MG63 (cell line): ENCODE results near the gene GDA. TPM values are rescaled to one million over a fixed set of nuclear protein-coding genes. Genes with fewer than 3 reads are reported as not detected.

Experiments
- DNase-seq: peaks from one replicate; pipeline ENCODE4 v3.0.0-alpha.2; 2020
- H3K27me3 ChIP-seq: fragments of 250-450 bp; sonication (Bioruptor Pico); 2 replicates; pipeline ENCODE4 v1.5.1; 2020; ENCODE audit warnings: mild to moderate bottlenecking, moderate library complexity
- H3K36me3 ChIP-seq: fragments of 250-450 bp; sonication (Bioruptor Pico); 2 replicates; pipeline ENCODE4 v1.5.1; 2020; ENCODE audit warnings: mild to moderate bottlenecking, moderate library complexity
- H3K4me3 ChIP-seq: fragments of 250-450 bp; sonication (Bioruptor Pico); 2 replicates; pipeline ENCODE4 v1.5.1; 2020; ENCODE audit warnings: mild to moderate bottlenecking, moderate library complexity
- H3K9me3 ChIP-seq: fragments of 250-450 bp; sonication (Bioruptor Pico); 2 replicates; pipeline ENCODE4 v1.5.1; 2020; ENCODE audit warnings: mild to moderate bottlenecking, moderate library complexity
- total RNA-seq: library from RNA; depleted of rRNA; stranded (reverse); fragments of >200 nt; shearing (Covaris generic); gene quantifications from 2 replicates; pipeline ENCODE4 v1.2.3, GENCODE V29; 2014; ENCODE audit warnings: low replicate concordance

Gene GDA
- total RNA-seq, 1 experiment from 2014 or later = not detected

GRCh38 chr9:72185561-72185960 is 36.3 kb downstream of the GDA start:
- H3K27me3 ChIP-seq = no peaks in the 10 kb centered on the region
- DNase-seq = no peak
- no peaks in the 10 kb centered on the region for H3K36me3 ChIP-seq
- H3K4me3 ChIP-seq = no peak overlapping the region
- H3K9me3 ChIP-seq = no peaks in the 10 kb centered on the region

DNA sequence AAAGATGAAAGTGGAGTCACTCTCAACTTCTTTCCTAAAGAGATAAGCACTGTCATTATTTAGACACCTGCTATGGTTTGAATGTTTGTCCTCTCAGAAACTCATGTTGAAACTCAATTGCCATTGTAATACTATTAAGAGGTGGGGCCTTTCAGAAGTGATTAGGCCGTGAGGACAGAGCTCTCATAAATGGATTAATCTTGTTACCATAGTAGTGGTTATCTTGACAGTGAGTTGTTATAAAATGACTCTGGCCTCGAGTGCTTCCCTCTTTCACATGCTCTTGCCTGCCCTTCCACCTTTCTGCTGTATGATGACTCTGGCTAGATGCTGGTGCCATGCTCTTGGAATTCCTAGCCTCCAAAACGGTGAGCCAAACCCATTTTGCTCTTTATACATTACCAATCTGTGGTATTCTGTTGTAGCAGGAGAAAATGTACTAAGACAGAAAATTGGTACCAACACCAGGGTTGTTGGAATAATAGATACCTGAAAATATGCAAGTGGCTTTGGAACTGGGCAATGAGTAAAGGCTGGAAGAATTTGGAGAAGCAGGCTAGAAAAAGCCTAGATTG is 38.0 kb downstream of the GDA start:
- Histone ChIP-seq H3K27me3 (no peaks in the 10 kb centered on the region), H3K4me3 (no peak overlapping the region), H3K36me3 (no peaks in the 10 kb centered on the region), H3K9me3 (no peaks in the 10 kb centered on the region)
- DNase-seq = no peak

DNA sequence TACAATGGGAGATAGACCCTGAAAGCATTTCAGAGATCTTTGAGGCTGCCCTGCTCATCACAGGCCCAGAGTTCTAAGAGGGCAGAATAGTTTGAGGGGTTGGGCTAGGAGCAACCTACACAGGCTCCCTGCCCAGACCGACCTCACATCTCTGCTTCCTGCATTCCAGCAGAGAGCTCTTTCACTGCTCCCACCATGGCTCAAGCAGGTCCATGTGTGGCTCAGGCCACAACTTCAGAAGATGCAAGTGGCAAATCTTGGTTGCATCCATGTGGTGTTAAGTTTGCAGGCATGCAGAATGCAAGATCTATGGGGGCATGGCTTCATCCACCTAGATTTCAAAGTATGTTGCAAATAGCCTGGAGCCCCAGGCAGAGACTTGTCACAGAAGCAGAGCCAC is 39.0 kb downstream of the GDA start:
- Histone ChIP-seq H3K27me3 (no peaks in the 10 kb centered on the region), H3K36me3 (no peaks in the 10 kb centered on the region), H3K4me3 (no peak overlapping the region), H3K9me3 (no peaks in the 10 kb centered on the region)
- no peak for DNase-seq

DNA sequence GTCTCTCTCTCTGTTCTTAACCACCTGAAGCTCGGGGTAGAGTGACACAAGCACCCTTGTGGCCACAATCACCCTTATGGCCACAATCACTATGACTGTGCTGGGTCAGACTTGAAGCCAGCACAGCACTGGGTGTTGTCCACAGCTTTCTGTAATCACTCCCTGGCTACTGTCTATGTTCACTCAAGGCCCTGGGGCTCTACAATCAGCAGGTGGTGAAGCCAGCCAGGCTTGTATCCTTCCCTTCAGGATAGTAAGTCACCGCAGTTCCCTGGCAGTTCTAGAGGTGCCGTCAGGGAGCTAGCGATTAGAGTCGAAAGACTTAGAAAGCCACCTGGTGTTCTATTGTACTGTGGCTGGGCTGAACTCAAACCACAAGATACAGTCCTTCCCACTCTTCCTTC is 44.2 kb downstream of the GDA start:
- no peak overlapping the region for H3K4me3 ChIP-seq
- no peaks in the 10 kb centered on the region for H3K36me3 ChIP-seq
- H3K9me3 ChIP-seq = no peaks in the 10 kb centered on the region
- DNase-seq = no peak
- no peaks in the 10 kb centered on the region for H3K27me3 ChIP-seq

GRCh38 chr9:72199238-72199637 is 50.0 kb downstream of the GDA start:
- H3K4me3 ChIP-seq = no peak overlapping the region
- H3K27me3 ChIP-seq = no peaks in the 10 kb centered on the region
- no peaks in the 10 kb centered on the region for H3K9me3 ChIP-seq
- no peak for DNase-seq
- no peaks in the 10 kb centered on the region for H3K36me3 ChIP-seq

GRCh38 chr9:72200452-72200851 is 51.2 kb downstream of the GDA start:
- H3K36me3 ChIP-seq = no peaks in the 10 kb centered on the region
- H3K9me3 ChIP-seq = no peaks in the 10 kb centered on the region
- no peaks in the 10 kb centered on the region for H3K27me3 ChIP-seq
- no peak for DNase-seq
- H3K4me3 ChIP-seq = no peak overlapping the region

GRCh38 chr9:72202009-72202408 is 52.8 kb downstream of the GDA start:
- Histone ChIP-seq H3K9me3 (no peaks in the 10 kb centered on the region), H3K4me3 (no peak overlapping the region), H3K36me3 (no peaks in the 10 kb centered on the region), H3K27me3 (no peaks in the 10 kb centered on the region)
- no peak for DNase-seq

- no peaks in the 10 kb centered on the region for H3K9me3 ChIP-seq
- H3K4me3 ChIP-seq = no peak overlapping the region
- DNase-seq = no peak
These were observed 54.1 kb downstream of the GDA start for GRCh38 chr9:72203205-72203803.

GRCh38 chr9:72204062-72204461 is 54.8 kb downstream of the GDA start:
- H3K9me3 ChIP-seq = no peaks in the 10 kb centered on the region
- no peak overlapping the region for H3K4me3 ChIP-seq
- no peak for DNase-seq
- no peaks in the 10 kb centered on the region for H3K36me3 ChIP-seq
- H3K27me3 ChIP-seq = no peaks in the 10 kb centered on the region

More at GRCh38 chr9:72203205-72203803, 54.1 kb downstream of the GDA start:
- Histone ChIP-seq H3K36me3 (no peaks in the 10 kb centered on the region), H3K27me3 (no peaks in the 10 kb centered on the region)

DNA sequence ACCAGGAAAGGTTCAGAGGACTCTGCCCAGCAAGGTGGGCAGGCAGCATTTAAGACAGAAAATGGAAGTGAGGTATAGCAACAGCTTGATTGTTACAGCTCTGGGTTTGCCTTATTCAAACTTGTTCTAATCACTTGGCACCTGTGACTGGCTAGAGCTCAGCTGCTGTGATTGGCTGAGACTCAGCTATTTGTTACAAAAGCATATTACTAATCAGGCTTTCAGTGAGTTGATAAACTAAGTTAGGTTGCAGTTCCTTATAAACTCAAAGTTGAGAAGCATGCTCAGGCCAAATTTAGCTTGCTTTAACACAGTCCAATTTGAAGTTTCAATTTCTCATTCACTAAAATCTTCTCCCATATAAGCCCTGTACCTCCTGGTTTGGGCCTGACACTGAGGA is 56.3 kb downstream of the GDA start:
- DNase-seq = no peak
- no peaks in the 10 kb centered on the region for H3K9me3 ChIP-seq
- H3K4me3 ChIP-seq = no peak overlapping the region
- H3K27me3 ChIP-seq = no peaks in the 10 kb centered on the region
- no peaks in the 10 kb centered on the region for H3K36me3 ChIP-seq

GRCh38 chr9:72207278-72207677 is 58.0 kb downstream of the GDA start:
- Histone ChIP-seq H3K4me3 (no peak overlapping the region), H3K9me3 (no peaks in the 10 kb centered on the region), H3K27me3 (no peaks in the 10 kb centered on the region), H3K36me3 (no peaks in the 10 kb centered on the region)
- no peak for DNase-seq

DNA sequence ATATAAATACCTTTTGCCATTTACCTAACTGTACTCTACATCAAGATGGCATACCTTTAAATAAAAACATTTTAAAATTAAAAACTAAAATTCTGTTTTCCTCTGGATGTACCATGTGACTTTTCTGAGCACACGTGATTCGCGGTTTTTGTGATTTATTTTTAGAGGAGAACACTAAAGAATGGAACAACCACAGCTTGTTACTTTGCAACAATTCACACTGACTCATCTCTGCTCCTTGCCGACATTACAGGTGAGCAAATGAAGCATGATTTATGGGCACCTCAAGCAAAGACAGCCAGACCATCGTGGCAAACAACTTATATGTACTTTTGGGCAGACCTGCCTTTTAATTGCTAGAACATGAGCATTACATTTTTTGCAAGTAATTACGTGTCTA is 61.3 kb downstream of the GDA start:
- no peak for DNase-seq
- Histone ChIP-seq H3K36me3 (no peaks in the 10 kb centered on the region), H3K4me3 (no peak overlapping the region), H3K27me3 (no peaks in the 10 kb centered on the region), H3K9me3 (no peaks in the 10 kb centered on the region)

- Histone ChIP-seq H3K9me3 (no peaks in the 10 kb centered on the region), H3K27me3 (no peaks in the 10 kb centered on the region), H3K36me3 (no peaks in the 10 kb centered on the region), H3K4me3 (no peak overlapping the region)
- DNase-seq = no peak
These were observed 61.8 kb downstream of the GDA start for GRCh38 chr9:72211047-72211446.

DNA sequence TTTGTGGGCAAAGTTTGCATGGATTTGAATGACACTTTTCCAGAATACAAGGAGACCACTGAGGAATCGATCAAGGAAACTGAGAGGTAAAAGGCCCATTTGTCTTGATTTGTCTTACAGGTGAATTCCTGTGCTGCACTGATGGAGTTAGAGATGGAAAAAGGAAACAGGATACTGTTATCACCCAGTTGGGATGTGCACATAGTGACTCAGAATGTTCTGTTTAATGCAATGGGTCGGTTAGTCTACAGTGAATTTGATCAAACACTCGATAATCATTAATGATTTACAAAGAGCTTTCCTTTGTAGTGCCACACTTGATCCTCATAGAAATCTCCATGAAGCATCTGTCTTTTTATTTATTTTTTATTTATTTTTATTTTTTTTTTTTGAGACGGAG is 64.7 kb downstream of the GDA start:
- Histone ChIP-seq H3K36me3 (no peaks in the 10 kb centered on the region), H3K9me3 (no peaks in the 10 kb centered on the region), H3K27me3 (no peaks in the 10 kb centered on the region), H3K4me3 (no peak overlapping the region)
- no peak for DNase-seq

DNA sequence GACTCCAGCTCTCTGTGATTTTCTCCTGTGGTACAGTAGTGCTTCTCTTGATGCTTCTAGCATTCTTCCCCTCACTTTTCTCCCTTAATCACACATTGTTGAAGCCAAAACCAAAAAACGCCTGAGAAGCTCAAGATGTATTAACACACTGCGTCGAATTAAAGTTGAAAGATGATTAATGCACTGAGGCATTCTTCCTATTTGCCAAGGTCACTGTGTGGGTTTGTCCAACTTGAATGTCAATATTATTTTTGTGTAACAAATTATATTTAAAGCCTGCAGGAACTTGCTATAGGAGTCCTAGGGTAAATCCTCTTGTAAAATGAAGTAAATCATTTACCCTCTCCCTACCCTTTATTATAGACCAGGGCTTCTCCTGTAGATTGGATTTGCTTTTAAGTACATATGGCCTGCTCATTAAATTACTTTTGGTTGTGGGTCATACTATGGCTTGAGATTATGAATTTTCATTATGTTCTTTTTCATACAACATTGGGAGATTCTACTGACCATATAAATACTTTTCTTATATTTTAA is 68.1 kb downstream of the GDA start:
- DNase-seq = no peak

DNA sequence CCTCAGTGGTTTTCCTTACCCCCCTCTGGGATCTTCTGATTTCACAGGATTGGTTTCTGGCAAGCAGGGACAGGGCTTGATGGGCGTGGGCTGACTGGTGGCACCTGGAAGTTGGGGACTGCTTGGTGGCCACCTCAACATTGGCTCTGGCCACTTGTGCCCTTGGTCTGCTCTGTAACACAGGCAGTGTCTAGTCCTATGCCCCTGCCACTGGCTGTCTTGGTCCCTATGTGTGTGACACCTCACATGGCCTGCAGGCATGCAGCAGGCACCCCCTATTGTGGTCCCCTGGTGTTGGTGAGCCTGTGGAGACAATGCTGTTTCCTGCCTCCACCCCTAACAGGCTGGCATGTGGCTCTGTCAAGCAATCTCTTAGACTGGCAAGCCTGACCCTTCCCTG is 71.3 kb downstream of the GDA start:
- Histone ChIP-seq H3K36me3 (no peaks in the 10 kb centered on the region), H3K27me3 (no peaks in the 10 kb centered on the region), H3K4me3 (no peak overlapping the region), H3K9me3 (no peaks in the 10 kb centered on the region)
- no peak for DNase-seq

More for the DNA sequence above, 68.1 kb downstream of the GDA start:
- Histone ChIP-seq H3K4me3 (no peak overlapping the region), H3K9me3 (no peaks in the 10 kb centered on the region), H3K27me3 (no peaks in the 10 kb centered on the region), H3K36me3 (no peaks in the 10 kb centered on the region)

- H3K36me3 ChIP-seq = no peaks in the 10 kb centered on the region
- no peaks in the 10 kb centered on the region for H3K9me3 ChIP-seq
- no peak overlapping the region for H3K4me3 ChIP-seq
- DNase-seq = no peak
- no peaks in the 10 kb centered on the region for H3K27me3 ChIP-seq
These were observed 77.0 kb downstream of the GDA start for GRCh38 chr9:72226146-72226812.

GRCh38 chr9:72228282-72228681 is 79.0 kb downstream of the GDA start:
- DNase-seq = no peak
- H3K4me3 ChIP-seq = no peak overlapping the region
- H3K27me3 ChIP-seq = no peaks in the 10 kb centered on the region
- H3K36me3 ChIP-seq = no peaks in the 10 kb centered on the region
- H3K9me3 ChIP-seq = no peaks in the 10 kb centered on the region
